Endothelial cell of umbilical vein (primary cell): Measurements from ENCODE around the gene FAM3C. TPM values are rescaled to one million over a fixed set of nuclear protein-coding genes. Genes with fewer than 3 reads are reported as not detected.

ENCODE experiments used
- BruUV-seq: library from RNA; stranded (reverse); fragments of 400-500 nt; replicated peaks from 2 replicates; lab custom pipeline; 2021; lab: Mats Ljungman, UMichigan
- CTCF ChIA-PET: fragments of 300-600, 350-600 bp; sonication (Branson Sonifier 250); formaldehyde crosslinking; loops from one replicate; lab custom pipeline; 2021; ENCODE audit warnings: antibody characterized with exemption, inconsistent platforms; lab: Charles Lee
- POLR2A ChIA-PET: fragments of 300-600, 350-600 bp; sonication (Branson Sonifier 250); formaldehyde crosslinking; loops from one replicate; lab custom pipeline; 2021; ENCODE audit warnings: antibody characterized with exemption, inconsistent platforms; lab: Charles Lee
- DNase-seq: peaks from one replicate; pipeline ENCODE4 v3.0.0-alpha.2; 2011; ENCODE audit warnings: low read depth, low spot score
- FAIRE-seq: peaks from 2 replicates; lab custom pipeline; 2011; peaks lifted over from hg19 to GRCh38; lab: Jason Lieb, UNC
- H2AFZ ChIP-seq: 2 replicates; pipeline ENCODE4 v1.6.0; 2012; ENCODE audit warnings: low read depth, low read length, control low read depth, inconsistent platforms
- H3K27ac ChIP-seq: 2 replicates; pipeline ENCODE4 v1.5.1; 2011; ENCODE audit warnings: low read depth, mild to moderate bottlenecking, control low read depth, low read length, moderate library complexity; ENCODE audit not compliant: insufficient read depth
- H3K27me3 ChIP-seq, 2 experiments: 2 replicates each; pipeline versions ENCODE4 v1.6.0 to v1.6.1; 2011; ENCODE audit warnings: low read length in 2 of 2, mixed read lengths in 1 of 2; ENCODE audit not compliant: control insufficient read depth in 2 of 2, insufficient read depth in 2 of 2
- H3K36me3 ChIP-seq, 2 experiments: 2 replicates in 1 of 2; 3 replicates in 1 of 2; pipeline ENCODE4 v1.5.1; 2011; ENCODE audit warnings: low read length in 2 of 2, mild to moderate bottlenecking in 1 of 2, moderate library complexity in 1 of 2; ENCODE audit not compliant: control insufficient read depth in 2 of 2, insufficient read depth in 2 of 2; ENCODE audit errors: extremely low read depth in 1 of 2
- H3K4me1 ChIP-seq: 3 replicates; pipeline ENCODE4 v1.5.1; 2011; ENCODE audit warnings: mild to moderate bottlenecking, low read length; ENCODE audit not compliant: control insufficient read depth, insufficient read depth; ENCODE audit errors: extremely low read depth
- H3K4me2 ChIP-seq: 2 replicates; pipeline ENCODE4 v1.6.1; 2011; ENCODE audit warnings: low read length, control low read depth, mixed read lengths; ENCODE audit not compliant: insufficient read depth
- H3K4me3 ChIP-seq, 3 experiments: fragments of 200-600 bp in 1 of 3; sonication (generic), shearing (Covaris generic) in 1 of 3; replicated peaks in 1 of 3; 2 replicates each; pipeline ENCODE4 v1.5.1; 2011 to 2016; ENCODE audit warnings: control low read depth in 3 of 3, low read length in 3 of 3, mild to moderate bottlenecking in 2 of 3, inconsistent platforms in 1 of 3, low read depth in 1 of 3, moderate library complexity in 1 of 3; ENCODE audit not compliant: insufficient read depth in 1 of 3
- H3K79me2 ChIP-seq: 2 replicates; pipeline ENCODE4 v1.6.0; 2012; ENCODE audit warnings: low read length, inconsistent platforms; ENCODE audit not compliant: control insufficient read depth, insufficient read depth
- H3K9ac ChIP-seq: replicated peaks from 2 replicates; pipeline ENCODE3; 2011; ENCODE audit warnings: low read length, control low read depth; ENCODE audit not compliant: insufficient read depth; ENCODE audit errors: extremely low read depth
- H3K9me1 ChIP-seq: replicated peaks from 3 replicates; pipeline ENCODE4 v1.6.0; 2011; ENCODE audit warnings: mild to moderate bottlenecking, low read length; ENCODE audit not compliant: control insufficient read depth, insufficient read depth; ENCODE audit errors: extremely low read depth
- H3K9me3 ChIP-seq: replicated peaks from 2 replicates; pipeline ENCODE4 v1.5.1; 2012; ENCODE audit warnings: low read length, inconsistent platforms; ENCODE audit not compliant: control insufficient read depth, insufficient read depth
- H4K20me1 ChIP-seq: replicated peaks from 2 replicates; pipeline ENCODE3; 2011; ENCODE audit warnings: mild to moderate bottlenecking, low read length; ENCODE audit not compliant: control insufficient read depth, insufficient read depth; ENCODE audit errors: extremely low read depth
- CTCF ChIP-seq, 2 donors: IDR thresholded peaks; 1 replicate in 1 of 2; 2 replicates in 1 of 2; pipeline ENCODE4 v1.5.1; 2011; ENCODE audit warnings: low read length in 2 of 2, mild to moderate bottlenecking in 2 of 2, moderate library complexity in 2 of 2, control low read depth in 1 of 2, inconsistent platforms in 1 of 2, low read depth in 1 of 2; ENCODE audit not compliant: insufficient read depth in 1 of 2; ENCODE audit errors: extremely low read depth in 1 of 2
- EZH2 ChIP-seq: IDR thresholded peaks from 2 replicates; pipeline ENCODE4 v1.6.1; 2012; ENCODE audit warnings: borderline replicate concordance, low read depth, mild to moderate bottlenecking, moderate library complexity, low read length, inconsistent platforms; ENCODE audit not compliant: severe bottlenecking
- FOS ChIP-seq: IDR thresholded peaks from 2 replicates; pipeline ENCODE4 v1.6.1; 2011; ENCODE audit warnings: mild to moderate bottlenecking, low read length, moderate library complexity, borderline replicate concordance; ENCODE audit not compliant: insufficient read depth
- GATA2 ChIP-seq: IDR thresholded peaks from 2 replicates; pipeline ENCODE4 v1.7.0; 2011; ENCODE audit warnings: low read depth, mild to moderate bottlenecking, moderate library complexity, mixed read lengths, low read length; ENCODE audit not compliant: insufficient read length, insufficient read depth
- JUN ChIP-seq: IDR thresholded peaks from 2 replicates; pipeline ENCODE4 v1.6.1; 2011; ENCODE audit warnings: borderline replicate concordance, low read depth; ENCODE audit not compliant: insufficient read length, insufficient read depth
- MAX ChIP-seq: IDR thresholded peaks from 2 replicates; pipeline ENCODE4 v1.6.1; 2011; ENCODE audit not compliant: insufficient read depth, insufficient read length
- MYC ChIP-seq: IDR thresholded peaks from one replicate; pipeline ENCODE4 v1.6.1; 2011; ENCODE audit warnings: mild to moderate bottlenecking, low read depth, low read length
- POLR2A ChIP-seq: IDR thresholded peaks from 2 replicates; pipeline ENCODE4 v1.6.1; 2012; ENCODE audit warnings: low read depth, mild to moderate bottlenecking, control low read depth, low read length
- POLR2AphosphoS5 ChIP-seq: IDR thresholded peaks from 2 replicates; pipeline ENCODE4 v1.6.1; 2012; ENCODE audit warnings: low read depth, mild to moderate bottlenecking, control low read depth, low read length, moderate library complexity; ENCODE audit not compliant: insufficient read depth
- dilution Hi-C: fragments of 300-500 bp; cut with MboI; formaldehyde crosslinking; loops from one replicate; pipeline ENCODE4 v1.15.0; 2019; ENCODE audit warnings: low sequenced_read_pairs; ENCODE audit not compliant: extremely low pct_ligation_motif_present
- intact Hi-C: fragments of 100-400 bp; cut with micrococcal nuclease; formaldehyde crosslinking; loops from one replicate; pipeline ENCODE4 v1.10.0; 2022
- polyA plus RNA-seq, 4 experiments: library from polyadenylated mRNA; depleted of rRNA in 3 of 4; stranded (reverse) in 3 of 4; unstranded in 1 of 4; fragments of >200 nt; gene quantifications; 2 replicates each; pipeline versions ENCODE4 v1.2.1 to v1.2.3, GENCODE V29; 2011 to 2012; ENCODE audit warnings: missing spikeins in 1 of 4
- total RNA-seq: library from RNA; stranded (reverse); gene quantifications from 2 replicates; pipeline ENCODE4 v1.2.3, GENCODE V29; 2021

FAM3C gene
- total and polyA plus RNA-seq, 2 donors (not counting 3 experiments of a cell fraction or from before 2014, with no cell fraction given): 20.2 to 50.0 TPM

DNA sequence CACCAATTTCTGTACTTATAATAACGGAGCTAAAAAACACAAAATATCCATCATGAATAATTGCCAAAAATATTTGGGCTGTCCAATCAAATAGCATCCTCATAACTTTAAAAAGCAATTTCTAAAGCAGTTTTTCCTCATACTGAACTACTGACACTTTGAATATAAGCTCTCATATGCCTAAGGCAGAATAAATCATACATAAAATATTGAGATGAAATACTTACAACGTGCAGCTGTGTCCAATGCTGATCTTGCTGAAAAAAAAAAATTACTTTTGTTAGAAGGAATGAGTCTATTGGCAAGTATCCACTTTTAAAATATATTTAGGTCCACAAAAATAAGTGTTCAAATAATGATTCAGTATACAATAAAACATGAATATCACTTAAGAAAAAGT lies 24.2 kb downstream of the FAM3C start:
- no peaks in the 10 kb centered on the region for H3K27me3 ChIP-seq
- no peak overlapping the region for H2AFZ ChIP-seq
- POLR2A ChIA-PET: no interaction called here
- peaks cover 0 to 4% of the 10 kb centered on the region in 2 experiments for H3K36me3 ChIP-seq
- no peaks in the 10 kb centered on the region for H4K20me1 ChIP-seq
- intact Hi-C loops (loop anchor here (1.0 to 2.0 kb wide), 2 partner anchors 65 to 175 kb away; no protein-coding TSS in a partner anchor), dilution Hi-C loops (no loop called here)
- no TSS peak for BruUV-seq
- DNase-seq (no peak), FAIRE-seq (no peak)
- H3K79me2 ChIP-seq: no peaks in the 10 kb centered on the region
- H3K9me3 ChIP-seq: no peaks in the 10 kb centered on the region
- CTCF ChIA-PET: interaction anchor here (2.0 to 9.3 kb wide), 3 partner anchors 9 to 176 kb away, joined by 5 to 104 read pairs (median 38); partner anchors contain the start of gene FAM3C
- H3K4me1 ChIP-seq: peaks cover 16% of the 10 kb centered on the region
- H3K4me3 ChIP-seq: no peak overlapping the region
- TF ChIP-seq EZH2 (no peak), MAX (no peak), FOS (no peak), POLR2AphosphoS5 (no peak), POLR2A (no peak)
- H3K4me2 ChIP-seq: no peak overlapping the region
- H3K9ac ChIP-seq: no peak overlapping the region
- H3K9me1 ChIP-seq: no peaks in the 10 kb centered on the region
- H3K27ac ChIP-seq: no peak overlapping the region

DNA sequence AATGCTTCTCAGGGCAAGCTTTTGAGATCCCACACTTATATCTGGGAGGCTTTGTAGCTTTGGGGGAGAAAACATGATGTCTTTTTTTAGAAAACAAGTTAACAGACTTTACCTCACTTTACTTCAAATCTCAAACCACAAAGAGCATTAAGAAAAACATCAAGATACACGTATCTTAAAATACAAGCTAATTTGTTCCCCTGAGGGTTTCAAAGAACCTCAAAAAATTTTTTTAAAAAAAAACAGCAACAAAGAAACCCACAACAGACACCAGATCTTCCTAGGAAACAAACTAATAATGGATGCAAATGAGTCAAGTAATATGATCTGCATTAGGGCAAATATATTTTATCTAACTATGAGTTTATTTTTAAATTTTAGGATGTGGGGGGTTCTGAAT lies 24.7 kb downstream of the FAM3C start:
- Histone ChIP-seq H3K27me3 (no peaks in the 10 kb centered on the region), H3K9me1 (no peaks in the 10 kb centered on the region), H3K9me3 (no peaks in the 10 kb centered on the region), H3K27ac (no peak overlapping the region), H3K4me1 (peaks cover 16% of the 10 kb centered on the region), H2AFZ (no peak overlapping the region), H3K36me3 (peaks cover 0 to 4% of the 10 kb centered on the region in 2 experiments), H3K4me3 (no peak overlapping the region), H3K9ac (no peak overlapping the region), H3K79me2 (peaks cover 4% of the 10 kb centered on the region), H4K20me1 (no peaks in the 10 kb centered on the region), H3K4me2 (no peak overlapping the region)
- DNase-seq (no peak), FAIRE-seq (no peak)
- BruUV-seq: no TSS peak
- ChIA-PET CTCF (interaction anchor here (4.4 to 9.3 kb wide), 2 partner anchors 24 to 176 kb away, joined by 38 to 104 read pairs; partner anchors contain the start of gene FAM3C), POLR2A (no interaction called here)
- dilution Hi-C loops: no loop called here
- intact Hi-C loops: no loop called here
- TF ChIP-seq JUN (no peak), FOS (no peak), EZH2 (no peak), POLR2A (no peak), GATA2 (no peak), CTCF (IDR thresholded peaks at IDR 0.05; ENCODE audit: extremely low read depth in 1 of 2, insufficient read depth in 1 of 2, low read depth in 1 of 2, low read length in 2 of 2) (no peak), MAX (no peak), POLR2AphosphoS5 (no peak), MYC (no peak)
